ENCODE measurements around the gene KCTD16.
A peak's percentile ranks its signal among the peaks of the same experiment; 100 is the strongest.

The KCTD16 gene

GRCh38 chr5:144284931-144285502, 114.3 kb downstream of the KCTD16 start:
- DNase-seq (ENCODE audit: low read depth, low spot score), result no peak

- DNase-seq (ENCODE audit: low read depth, low spot score), result no peak
Measured at GRCh38 chr5:144289277-144289676, 118.6 kb downstream of the KCTD16 start.

- no peak for DNase-seq (ENCODE audit: low read depth, low spot score)
Measured at GRCh38 chr5:144292029-144292428, 121.4 kb downstream of the KCTD16 start.

- no peak for DNase-seq (ENCODE audit: low read depth, low spot score)
Measured at GRCh38 chr5:144295284-144295683, 124.6 kb downstream of the KCTD16 start.

GRCh38 chr5:144297081-144297480, 126.4 kb downstream of the KCTD16 start:
- DNase-seq (ENCODE audit: low read depth, low spot score), result no peak

GRCh38 chr5:144298658-144299057, 128.0 kb downstream of the KCTD16 start:
- DNase-seq (ENCODE audit: low read depth, low spot score), result no peak

GRCh38 chr5:144304688-144305087, 134.0 kb downstream of the KCTD16 start:
- DNase-seq (ENCODE audit: low read depth, low spot score), result no peak

- peak; percentile 36 for DNase-seq (ENCODE audit: low read depth, low spot score)
Measured at GRCh38 chr5:144307736-144308135, 137.1 kb downstream of the KCTD16 start.

GRCh38 chr5:144308174-144308573, 137.5 kb downstream of the KCTD16 start:
- DNase-seq (ENCODE audit: low read depth, low spot score), result peak; percentile 6

- DNase-seq (ENCODE audit: low read depth, low spot score), result peak; percentile 64
Measured at GRCh38 chr5:144308906-144309670, 138.4 kb downstream of the KCTD16 start.

- DNase-seq (ENCODE audit: low read depth, low spot score), result no peak
Measured at GRCh38 chr5:144310621-144311020, 139.9 kb downstream of the KCTD16 start.

- DNase-seq (ENCODE audit: low read depth, low spot score), result no peak
Measured at GRCh38 chr5:144313147-144313726, 142.6 kb downstream of the KCTD16 start.

- DNase-seq (ENCODE audit: low read depth, low spot score), result no peak
Measured at GRCh38 chr5:144315026-144315425, 144.4 kb downstream of the KCTD16 start.

GRCh38 chr5:144315994-144316634, 145.4 kb downstream of the KCTD16 start:
- no peak for DNase-seq (ENCODE audit: low read depth, low spot score)

- no peak for DNase-seq (ENCODE audit: low read depth, low spot score)
Measured at GRCh38 chr5:144318011-144318410, 147.3 kb downstream of the KCTD16 start.

- no peak for DNase-seq (ENCODE audit: low read depth, low spot score)
Measured at GRCh38 chr5:144318460-144318859, 147.8 kb downstream of the KCTD16 start.

GRCh38 chr5:144323181-144323580, 152.5 kb downstream of the KCTD16 start:
- DNase-seq (ENCODE audit: low read depth, low spot score), result no peak

- no peak for DNase-seq (ENCODE audit: low read depth, low spot score)
Measured at GRCh38 chr5:144325532-144325931, 154.9 kb downstream of the KCTD16 start.

- no peak for DNase-seq (ENCODE audit: low read depth, low spot score)
Measured at GRCh38 chr5:144328494-144328893, 157.8 kb downstream of the KCTD16 start.

GRCh38 chr5:144328980-144329379, 158.3 kb downstream of the KCTD16 start:
- no peak for DNase-seq (ENCODE audit: low read depth, low spot score)

- DNase-seq (ENCODE audit: low read depth, low spot score), result peak; percentile 5
Measured at GRCh38 chr5:144329681-144330080, 159.0 kb downstream of the KCTD16 start.

- DNase-seq (ENCODE audit: low read depth, low spot score), result no peak
Measured at GRCh38 chr5:144331361-144331760, 160.7 kb downstream of the KCTD16 start.

GRCh38 chr5:144332265-144332664, 161.6 kb downstream of the KCTD16 start:
- no peak for DNase-seq (ENCODE audit: low read depth, low spot score)

Measured in astrocyte of the hippocampus (primary cell).